Activated CD8-positive, alpha-beta T cell treated with anti-CD3 and anti-CD28 coated beads for 36 hours (primary cell): ENCODE results near the gene UBE2G1. TPM values are rescaled to one million over a fixed set of nuclear protein-coding genes. Genes with fewer than 3 reads are reported as not detected.

Source experiments
- ATAC-seq: fragments of 200-7000 bp; cut with Tn5 transposase; one replicate; pipeline ENCODE4 v1.10.0; 2021; ENCODE audit warnings: mild to moderate bottlenecking, moderate library complexity
- CTCF ChIA-PET: fragments of 350-600 bp; sonication (Branson Sonifier 250); formaldehyde crosslinking; loops from one replicate; lab custom pipeline; 2021; ENCODE audit warnings: antibody characterized with exemption; lab: Charles Lee
- POLR2A ChIA-PET: fragments of 350-600 bp; sonication (Branson Sonifier 250); formaldehyde crosslinking; loops from one replicate; lab custom pipeline; 2021; ENCODE audit warnings: antibody characterized with exemption; lab: Charles Lee
- DNase-seq: peaks from one replicate; pipeline ENCODE4 v3.0.0-alpha.2; 2020
- H3K27ac Mint-ChIP-seq: one replicate; pipeline ENCODE4 v1.8.0; 2021; ENCODE audit warnings: mild to moderate bottlenecking, mixed read lengths
- H3K27me3 Mint-ChIP-seq: one replicate; pipeline ENCODE4 v1.8.0; 2021; ENCODE audit warnings: mixed read lengths
- H3K36me3 Mint-ChIP-seq: one replicate; pipeline ENCODE4 v1.8.0; 2021; ENCODE audit warnings: low read depth, mixed read lengths
- H3K4me1 Mint-ChIP-seq: one replicate; pipeline ENCODE4 v1.8.0; 2021; ENCODE audit warnings: low read depth, mixed read lengths
- H3K4me3 Mint-ChIP-seq: one replicate; pipeline ENCODE4 v1.8.0; 2021; ENCODE audit warnings: mild to moderate bottlenecking, moderate library complexity, mixed read lengths
- H3K9me3 Mint-ChIP-seq: one replicate; pipeline ENCODE4 v1.8.0; 2021; ENCODE audit warnings: mixed read lengths
- intact Hi-C: fragments of 100-400 bp; cut with micrococcal nuclease; formaldehyde crosslinking; loops from one replicate; pipeline ENCODE4 v1.10.0; 2022
- total RNA-seq, 2 experiments: library from RNA; stranded (reverse); gene quantifications; one replicate each; pipeline ENCODE4 v1.2.3, GENCODE V29; 2021
- TF ChIP-seq, protein P1 (sequence below): fragments of 200-600 bp; IDR thresholded peaks from one replicate; pipeline ENCODE4 v1.8.0; 2022; ENCODE audit warnings: antibody characterized with exemption, mild to moderate bottlenecking

UBE2G1 gene
- total RNA-seq, 2 experiments from 2014 or later: 40.2 to 44.0 TPM

DNA sequence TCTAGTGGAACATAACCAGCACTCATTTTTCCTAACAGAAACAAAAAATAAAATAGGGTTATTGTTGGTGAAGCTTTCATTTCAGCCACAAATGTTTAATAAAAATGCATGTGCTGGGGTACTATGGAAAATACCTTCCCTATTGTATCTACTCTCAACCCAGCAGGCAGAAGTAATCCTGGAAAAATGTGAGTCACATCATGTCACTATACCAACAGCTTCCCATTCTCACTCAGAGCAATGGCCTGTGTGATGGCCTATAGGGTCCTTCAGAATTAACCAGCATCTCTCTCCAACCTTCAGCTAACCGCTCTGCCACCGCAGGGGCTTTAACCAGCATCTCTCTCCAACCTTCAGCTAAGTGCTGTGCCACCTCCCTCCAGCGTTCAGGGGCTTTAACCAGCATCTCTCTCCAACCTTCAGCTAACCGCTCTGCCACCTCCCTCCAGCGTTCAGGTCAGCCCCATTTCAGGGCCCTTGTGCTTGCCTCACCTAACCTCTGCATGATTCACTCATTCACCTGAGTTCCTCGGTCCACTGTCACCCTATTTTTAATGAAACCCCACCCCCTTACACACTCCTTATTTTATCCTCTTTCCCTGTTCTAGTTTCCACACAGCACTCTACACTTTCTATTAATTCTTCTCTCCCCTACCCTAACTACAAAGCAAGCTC, 34.0 kb downstream of the UBE2G1 start:
- DNase-seq: no peak
- POLR2A ChIA-PET: interaction anchor here (1.1 to 1.9 kb wide), 3 partner anchors 10 to 43 kb away, joined by 3 to 4 read pairs (median 4); no protein-coding TSS in a partner anchor
- H3K27me3 Mint-ChIP-seq: no peaks in the 10 kb centered on the region
- peaks cover 9% of the 10 kb centered on the region for H3K36me3 Mint-ChIP-seq
- H3K4me1 Mint-ChIP-seq: peaks cover 55% of the 10 kb centered on the region
- ATAC-seq: no peak
- TF ChIP-seq, protein P1, sequence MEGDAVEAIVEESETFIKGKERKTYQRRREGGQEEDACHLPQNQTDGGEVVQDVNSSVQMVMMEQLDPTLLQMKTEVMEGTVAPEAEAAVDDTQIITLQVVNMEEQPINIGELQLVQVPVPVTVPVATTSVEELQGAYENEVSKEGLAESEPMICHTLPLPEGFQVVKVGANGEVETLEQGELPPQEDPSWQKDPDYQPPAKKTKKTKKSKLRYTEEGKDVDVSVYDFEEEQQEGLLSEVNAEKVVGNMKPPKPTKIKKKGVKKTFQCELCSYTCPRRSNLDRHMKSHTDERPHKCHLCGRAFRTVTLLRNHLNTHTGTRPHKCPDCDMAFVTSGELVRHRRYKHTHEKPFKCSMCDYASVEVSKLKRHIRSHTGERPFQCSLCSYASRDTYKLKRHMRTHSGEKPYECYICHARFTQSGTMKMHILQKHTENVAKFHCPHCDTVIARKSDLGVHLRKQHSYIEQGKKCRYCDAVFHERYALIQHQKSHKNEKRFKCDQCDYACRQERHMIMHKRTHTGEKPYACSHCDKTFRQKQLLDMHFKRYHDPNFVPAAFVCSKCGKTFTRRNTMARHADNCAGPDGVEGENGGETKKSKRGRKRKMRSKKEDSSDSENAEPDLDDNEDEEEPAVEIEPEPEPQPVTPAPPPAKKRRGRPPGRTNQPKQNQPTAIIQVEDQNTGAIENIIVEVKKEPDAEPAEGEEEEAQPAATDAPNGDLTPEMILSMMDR: no peak
- intact Hi-C loops: no loop called here
- peaks cover 4% of the 10 kb centered on the region for H3K9me3 Mint-ChIP-seq
- no peak overlapping the region for H3K4me3 Mint-ChIP-seq
- CTCF ChIA-PET: interaction anchor here (1.1 to 2.0 kb wide), 5 partner anchors 10 to 84 kb away, joined by 3 to 5 read pairs (median 4); no protein-coding TSS in a partner anchor
- H3K27ac Mint-ChIP-seq: peak overlapping the region; percentile 13

GRCh38 chr17:4331614-4332013, 34.9 kb downstream of the UBE2G1 start:
- POLR2A ChIA-PET: interaction anchor here (1.9 kb wide), 1 partner anchor 11 kb away, joined by 4 read pairs; no protein-coding TSS in a partner anchor
- H3K4me1 Mint-ChIP-seq: peaks cover 54% of the 10 kb centered on the region
- CTCF ChIA-PET: interaction anchor here (1.1 to 2.0 kb wide), 3 partner anchors 9 to 85 kb away, joined by 3 to 5 read pairs (median 4); no protein-coding TSS in a partner anchor

DNA sequence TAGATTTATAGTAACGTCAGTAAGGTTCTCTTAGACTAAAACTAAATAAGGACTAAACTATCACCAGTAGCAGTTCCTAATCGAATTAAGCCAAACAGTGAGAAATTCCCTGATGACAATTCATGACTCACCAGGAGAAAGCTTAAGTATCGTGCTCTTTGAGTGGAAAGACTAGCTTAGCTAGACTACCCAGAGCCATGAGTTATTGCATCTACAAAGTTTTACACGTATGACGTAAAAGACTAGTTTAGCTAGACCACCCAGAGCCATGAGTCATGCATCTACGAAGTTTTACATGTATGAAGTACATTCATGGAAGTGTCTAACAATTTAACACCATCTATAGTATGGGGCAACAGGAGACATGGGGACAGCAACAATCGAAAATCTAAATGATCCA, 36.6 kb downstream of the UBE2G1 start:
- TF ChIP-seq, protein P1: no peak
- Mint-ChIP-seq H3K36me3 (peaks cover 26% of the 10 kb centered on the region), H3K9me3 (peaks cover 19% of the 10 kb centered on the region), H3K4me3 (no peak overlapping the region), H3K27ac (no peak overlapping the region), H3K4me1 (peaks cover 51% of the 10 kb centered on the region), H3K27me3 (no peaks in the 10 kb centered on the region)
- CTCF ChIA-PET: no interaction called here
- no peak for ATAC-seq
- intact Hi-C loops: no loop called here
- POLR2A ChIA-PET: no interaction called here
- DNase-seq: no peak

More at GRCh38 chr17:4331614-4332013, 34.9 kb downstream of the UBE2G1 start:
- intact Hi-C loops: no loop called here
- TF ChIP-seq, protein P1: no peak
- Mint-ChIP-seq H3K36me3 (peaks cover 14% of the 10 kb centered on the region), H3K9me3 (peaks cover 6% of the 10 kb centered on the region), H3K4me3 (no peak overlapping the region), H3K27me3 (no peaks in the 10 kb centered on the region), H3K27ac (no peak overlapping the region)
- ATAC-seq (no peak), DNase-seq (no peak)

- Mint-ChIP-seq H3K9me3 (peaks cover 19% of the 10 kb centered on the region), H3K36me3 (peaks cover 30% of the 10 kb centered on the region), H3K27ac (peak overlapping the region; percentile 24), H3K4me3 (no peak overlapping the region), H3K4me1 (peaks cover 45% of the 10 kb centered on the region), H3K27me3 (no peaks in the 10 kb centered on the region)
- intact Hi-C loops: no loop called here
- TF ChIP-seq, protein P1: no peak
- CTCF ChIA-PET: interaction anchor here (1.0 kb wide), 1 partner anchor 23 kb away, joined by 3 read pairs; no protein-coding TSS in a partner anchor
- POLR2A ChIA-PET: no interaction called here
- DNase-seq (no peak), ATAC-seq (no peak)
Observed at GRCh38 chr17:4327606-4328005, 38.9 kb downstream of the UBE2G1 start.

GRCh38 chr17:4326608-4327007, 39.9 kb downstream of the UBE2G1 start:
- H3K27me3 Mint-ChIP-seq: no peaks in the 10 kb centered on the region
- H3K4me1 Mint-ChIP-seq: peaks cover 40% of the 10 kb centered on the region
- ChIA-PET POLR2A (no interaction called here), CTCF (no interaction called here)
- H3K36me3 Mint-ChIP-seq: peaks cover 30% of the 10 kb centered on the region
- ATAC-seq: no peak
- H3K9me3 Mint-ChIP-seq: peaks cover 19% of the 10 kb centered on the region
- H3K4me3 Mint-ChIP-seq: no peak overlapping the region
- DNase-seq: no peak
- TF ChIP-seq, protein P1: no peak
- no peak overlapping the region for H3K27ac Mint-ChIP-seq
- intact Hi-C loops: no loop called here
